Epithelial cell of proximal tubule (primary cell): ENCODE measurements around the gene NRDE2. TPM values are rescaled to one million over a fixed set of nuclear protein-coding genes. Genes with fewer than 3 reads are reported as not detected.
"Not testable (repeated sequence)": the region's sequence is repeated elsewhere in the genome, so short reads cannot be mapped to it uniquely, and the experiment has no call there.

Experiments
- DNase-seq: peaks from one replicate; pipeline ENCODE4 v3.0.0-alpha.2; 2011; ENCODE audit warnings: low read depth
- H3K4me3 ChIP-seq: 2 replicates; pipeline ENCODE4 v1.5.1; 2011; ENCODE audit warnings: low read depth, mild to moderate bottlenecking, low read length
- total RNA-seq: library from RNA; depleted of rRNA; stranded (reverse); fragments of >200 nt; gene quantifications from 2 replicates; pipeline ENCODE4 v1.2.3, GENCODE V29; 2015
- TF ChIP-seq, protein P1 (sequence below): conservative IDR thresholded peaks from 2 replicates; pipeline ENCODE4 v1.5.1; 2012; ENCODE audit warnings: low read depth, mild to moderate bottlenecking, low read length

Gene NRDE2
- total RNA-seq, 1 donor from 2014 or later, result 16.5 TPM

DNA sequence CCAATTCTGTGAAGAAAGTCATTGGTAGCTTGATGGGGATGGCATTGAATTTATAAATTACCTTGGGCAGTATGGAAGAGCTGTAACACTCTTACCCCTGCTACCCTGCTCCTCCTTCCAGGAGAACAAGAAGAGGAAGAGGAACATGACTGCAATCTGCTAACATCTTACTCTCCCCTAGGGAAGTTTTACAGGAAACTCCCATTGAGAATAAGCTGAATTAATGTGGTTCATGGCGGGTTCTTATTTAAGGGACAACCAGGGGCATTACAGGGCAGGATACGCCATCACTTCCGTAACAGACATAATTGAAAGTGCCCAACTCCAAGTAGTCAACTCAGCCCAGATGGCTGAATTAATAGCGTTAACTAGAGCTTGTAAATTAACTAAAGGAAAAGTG is 84.8 kb downstream of the NRDE2 start:
- H3K4me3 ChIP-seq, result no peak overlapping the region
- no peak for DNase-seq
- TF ChIP-seq, protein P1, sequence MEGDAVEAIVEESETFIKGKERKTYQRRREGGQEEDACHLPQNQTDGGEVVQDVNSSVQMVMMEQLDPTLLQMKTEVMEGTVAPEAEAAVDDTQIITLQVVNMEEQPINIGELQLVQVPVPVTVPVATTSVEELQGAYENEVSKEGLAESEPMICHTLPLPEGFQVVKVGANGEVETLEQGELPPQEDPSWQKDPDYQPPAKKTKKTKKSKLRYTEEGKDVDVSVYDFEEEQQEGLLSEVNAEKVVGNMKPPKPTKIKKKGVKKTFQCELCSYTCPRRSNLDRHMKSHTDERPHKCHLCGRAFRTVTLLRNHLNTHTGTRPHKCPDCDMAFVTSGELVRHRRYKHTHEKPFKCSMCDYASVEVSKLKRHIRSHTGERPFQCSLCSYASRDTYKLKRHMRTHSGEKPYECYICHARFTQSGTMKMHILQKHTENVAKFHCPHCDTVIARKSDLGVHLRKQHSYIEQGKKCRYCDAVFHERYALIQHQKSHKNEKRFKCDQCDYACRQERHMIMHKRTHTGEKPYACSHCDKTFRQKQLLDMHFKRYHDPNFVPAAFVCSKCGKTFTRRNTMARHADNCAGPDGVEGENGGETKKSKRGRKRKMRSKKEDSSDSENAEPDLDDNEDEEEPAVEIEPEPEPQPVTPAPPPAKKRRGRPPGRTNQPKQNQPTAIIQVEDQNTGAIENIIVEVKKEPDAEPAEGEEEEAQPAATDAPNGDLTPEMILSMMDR, result no peak

DNA sequence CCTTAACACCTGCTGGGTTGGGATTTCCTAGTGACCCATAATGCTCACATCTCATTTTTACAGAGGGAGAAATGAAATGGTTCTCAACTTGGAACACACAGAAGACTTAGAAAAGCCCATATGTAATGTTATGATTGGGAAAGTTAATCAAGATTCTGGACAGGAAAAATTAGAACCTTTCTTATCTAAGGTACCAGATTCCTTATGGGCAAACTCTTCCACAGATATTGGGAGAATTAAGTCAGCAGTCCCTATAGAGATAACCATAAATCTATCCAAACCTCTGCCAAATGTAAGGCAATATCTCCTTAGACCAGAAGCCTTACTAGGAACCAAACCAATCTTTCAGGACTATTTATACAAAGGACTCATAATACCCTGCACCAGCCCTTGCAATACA is 89.3 kb downstream of the NRDE2 start:
- no peak for DNase-seq

DNA sequence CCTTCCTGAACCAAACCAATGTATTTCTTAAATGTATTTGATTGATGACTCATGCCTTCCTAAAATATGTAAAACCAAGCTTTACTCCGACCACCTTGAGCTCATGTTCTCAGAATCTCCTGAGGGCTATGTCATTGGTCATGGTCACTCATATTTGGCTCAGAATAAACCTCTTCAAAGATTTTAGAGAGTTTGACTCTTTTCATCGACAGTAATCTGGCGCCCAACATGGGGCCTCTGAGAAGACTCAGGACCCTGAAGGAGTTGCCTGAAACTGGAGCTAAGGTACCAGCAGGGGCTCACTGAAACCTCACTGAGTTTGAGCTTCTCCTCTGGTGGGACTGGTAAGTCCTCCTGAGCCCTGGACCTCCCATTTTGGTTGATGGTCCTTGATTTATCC is 92.6 kb downstream of the NRDE2 start:
- no peak overlapping the region for H3K4me3 ChIP-seq
- TF ChIP-seq, protein P1, result no peak
- no peak for DNase-seq

More for the DNA sequence above, 89.3 kb downstream of the NRDE2 start:
- H3K4me3 ChIP-seq, result no peak overlapping the region
- TF ChIP-seq, protein P1, result no peak

DNA sequence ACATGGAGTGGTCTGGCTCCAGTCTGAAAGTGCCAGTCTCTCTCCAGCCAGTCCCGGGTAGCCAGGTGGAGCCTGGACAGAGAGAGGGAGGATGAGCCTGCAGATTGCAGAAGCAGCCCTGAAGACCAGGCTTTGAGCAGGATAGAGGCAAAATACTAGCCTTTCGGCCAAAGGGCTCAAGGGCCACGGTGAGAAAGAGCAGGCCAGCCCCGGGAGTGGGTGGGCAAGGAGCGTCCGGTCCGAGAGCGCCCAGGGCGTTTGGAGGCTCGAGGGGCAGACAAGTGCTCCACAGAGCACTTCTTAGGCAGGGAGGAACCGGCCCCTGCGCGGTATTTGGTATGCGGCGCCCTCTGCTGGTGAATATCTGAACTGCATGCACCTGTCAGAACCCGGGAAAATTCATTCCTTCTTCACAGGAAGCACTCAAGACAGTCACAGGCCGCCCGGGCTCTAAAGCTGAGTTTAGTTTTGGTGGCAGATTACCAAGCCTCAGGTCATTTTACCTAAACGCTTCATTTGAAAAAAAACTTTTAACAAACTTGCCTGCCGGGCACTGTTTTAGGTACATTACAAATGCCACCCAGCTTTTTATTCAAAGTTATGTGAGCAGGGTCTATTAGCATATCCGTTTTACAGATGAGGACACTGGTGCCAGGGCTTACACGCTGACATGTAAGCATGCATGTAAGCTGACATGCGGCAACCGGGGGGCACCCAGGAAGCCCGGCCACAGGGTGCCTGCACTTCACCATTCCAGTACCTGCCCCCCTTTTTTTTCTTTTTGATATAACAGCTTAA is 96.4 kb downstream of the NRDE2 start:
- no peak for DNase-seq
- TF ChIP-seq, protein P1, result peak; percentile 85
- no peak overlapping the region for H3K4me3 ChIP-seq

DNA sequence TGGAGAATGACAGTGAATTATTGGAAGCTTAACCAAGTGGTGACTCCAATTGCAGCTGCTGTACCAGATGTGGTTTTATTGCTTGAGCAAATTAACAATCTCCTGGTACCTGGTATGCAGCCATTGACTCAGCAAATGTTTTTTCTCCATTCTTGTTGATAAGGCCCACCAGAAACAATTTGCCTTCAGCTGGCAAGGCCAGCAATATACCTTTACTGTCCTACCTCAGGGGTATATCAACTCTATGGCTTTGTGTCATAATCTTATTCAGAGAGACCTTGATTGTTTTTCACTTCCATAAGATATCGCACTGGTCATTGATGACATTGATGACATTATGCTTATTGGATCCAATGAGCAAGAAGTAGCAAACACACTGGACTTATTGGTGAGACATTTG is 101.8 kb downstream of the NRDE2 start:
- not testable (repeated sequence) for DNase-seq, H3K4me3 ChIP-seq

DNA sequence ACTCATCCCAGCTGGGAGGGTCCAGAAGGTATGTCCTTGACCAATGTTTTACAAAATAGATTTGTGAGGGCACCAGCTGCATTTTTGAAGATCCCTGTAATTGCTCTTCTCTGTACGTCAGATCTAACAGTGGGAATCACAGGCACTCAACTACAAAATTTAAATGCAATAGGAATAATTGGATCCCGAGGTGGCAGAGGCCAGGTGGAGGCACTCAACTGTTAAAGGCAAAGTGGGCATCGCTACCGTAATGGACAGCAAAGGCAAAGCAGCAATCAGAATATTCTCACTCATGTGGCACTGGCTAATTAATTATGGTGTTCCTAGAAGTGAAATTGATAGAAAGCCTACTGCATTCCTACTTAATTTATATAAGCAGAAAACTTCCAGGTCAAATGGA is 103.3 kb downstream of the NRDE2 start:
- TF ChIP-seq, protein P1, result no peak
- DNase-seq, result no peak
- no peak overlapping the region for H3K4me3 ChIP-seq

Other genes starting within 250 kb of the NRDE2 start
- 158 and 245 TPM in 2 replicates for gene PSMC1, start 75.4 kb downstream of the NRDE2 start, total RNA-seq
- gene CALM1, start 65.1 kb upstream of the NRDE2 start, total RNA-seq, result 509 and 520 TPM in 2 replicates